H1 (cell line): ENCODE results near the gene FOXO1. TPM values are rescaled to one million over a fixed set of nuclear protein-coding genes. Genes with fewer than 3 reads are reported as not detected.
A peak's percentile ranks its signal among the peaks of the same experiment; 100 is the strongest.

Experiments used
- CTCF ChIA-PET: fragments of 300-600 bp; sonication (Branson Sonifier 250); formaldehyde crosslinking; loops from one replicate; lab custom pipeline; 2021; ENCODE audit not compliant: partially characterized antibody; lab: Charles Lee
- POLR2A ChIA-PET: fragments of 300-600 bp; sonication (Branson Sonifier 250); formaldehyde crosslinking; loops from one replicate; lab custom pipeline; 2021; ENCODE audit warnings: inconsistent platforms; ENCODE audit not compliant: partially characterized antibody; lab: Charles Lee
- DNase-seq, 2 experiments: peaks; one replicate each; pipeline versions ENCODE4 v3.0.0 to v3.0.0-alpha.2; 2010 to 2022; ENCODE audit warnings: low spot score in 2 of 2, low read depth in 1 of 2, mixed read lengths in 1 of 2
- FAIRE-seq: peaks from 2 replicates; lab custom pipeline; 2011; peaks lifted over from hg19 to GRCh38; lab: Jason Lieb, UNC
- H2AFZ ChIP-seq: 2 replicates; pipeline ENCODE4 v1.8.1; 2012; ENCODE audit warnings: low read length, inconsistent platforms
- H2AK5ac ChIP-seq: 2 replicates; pipeline ENCODE4 v1.6.1; 2013; ENCODE audit warnings: low read depth, low read length
- H2BK120ac ChIP-seq: replicated peaks from 2 replicates; pipeline ENCODE3; 2013; ENCODE audit warnings: low read depth, low read length, inconsistent platforms
- H2BK12ac ChIP-seq: 2 replicates; pipeline ENCODE4 v1.6.1; 2013; ENCODE audit warnings: low read depth, low read length
- H2BK15ac ChIP-seq: 2 replicates; pipeline ENCODE4 v1.6.1; 2013; ENCODE audit warnings: low read length
- H2BK20ac ChIP-seq: 2 replicates; pipeline ENCODE4 v1.6.1; 2013; ENCODE audit warnings: low read length
- H2BK5ac ChIP-seq: 2 replicates; pipeline ENCODE4 v1.6.1; 2013; ENCODE audit warnings: low read depth, low read length
- H3K14ac ChIP-seq: 2 replicates; pipeline ENCODE4 v1.6.1; 2013; ENCODE audit warnings: inconsistent platforms; ENCODE audit not compliant: insufficient read length
- H3K18ac ChIP-seq: 2 replicates; pipeline ENCODE4 v1.6.1; 2013; ENCODE audit warnings: low read length; ENCODE audit errors: extremely low read depth
- H3K23ac ChIP-seq: 2 replicates; pipeline ENCODE4 v1.6.1; 2013; ENCODE audit warnings: inconsistent platforms; ENCODE audit not compliant: insufficient read length
- H3K23me2 ChIP-seq: 2 replicates; pipeline ENCODE4 v1.6.1; 2013; ENCODE audit warnings: low read depth, low read length
- H3K27ac ChIP-seq: 2 replicates; pipeline ENCODE4 v1.6.1; 2011; ENCODE audit warnings: low read depth, low read length, inconsistent platforms
- H3K27me3 ChIP-seq, 4 experiments: replicated peaks in 1 of 4; 1 replicate in 1 of 4; 2 replicates in 3 of 4; pipeline versions ENCODE4 v1.6.1 to v1.8.1; 2011 to 2013; ENCODE audit warnings: low read length in 3 of 4, mild to moderate bottlenecking in 3 of 4, inconsistent platforms in 2 of 4, mixed read lengths in 2 of 4, moderate library complexity in 1 of 4; ENCODE audit not compliant: control insufficient read depth in 3 of 4, insufficient read depth in 3 of 4; ENCODE audit errors: extremely low read depth in 1 of 4
- H3K36me3 ChIP-seq, 4 experiments: 2 replicates each; pipeline versions ENCODE4 v1.6.1 to v1.8.1; 2011 to 2013; ENCODE audit warnings: mild to moderate bottlenecking in 4 of 4, low read length in 3 of 4, moderate library complexity in 2 of 4, control low read depth in 1 of 4, inconsistent platforms in 1 of 4; ENCODE audit not compliant: insufficient read depth in 4 of 4, control insufficient read depth in 2 of 4
- H3K4ac ChIP-seq: replicated peaks from 2 replicates; pipeline ENCODE3; 2013; ENCODE audit warnings: low read length, low read depth, mixed read lengths, inconsistent platforms; ENCODE audit not compliant: insufficient read length
- H3K4me1 ChIP-seq, 4 experiments: replicated peaks in 1 of 4; 1 replicate in 1 of 4; 2 replicates in 3 of 4; pipeline versions ENCODE4 v1.6.1 to v1.8.1; 2011 to 2013; ENCODE audit warnings: low read length in 3 of 4, inconsistent platforms in 2 of 4, mixed read lengths in 1 of 4; ENCODE audit not compliant: insufficient read depth in 4 of 4, control insufficient read depth in 3 of 4
- H3K4me2 ChIP-seq, 2 experiments: 2 replicates each; pipeline versions ENCODE4 v1.6.1 to v1.8.1; 2011 to 2013; ENCODE audit warnings: low read depth in 2 of 2, low read length in 2 of 2, control low read depth in 1 of 2, inconsistent platforms in 1 of 2, mild to moderate bottlenecking in 1 of 2; ENCODE audit not compliant: insufficient read depth in 1 of 2
- H3K4me3 ChIP-seq, 4 experiments: fragments of 200-600, 300-600 bp in 1 of 4; sonication (generic), shearing (Covaris generic), sonication (Bioruptor Twin) in 1 of 4; 2 replicates each; pipeline versions ENCODE4 v1.5.1 to v1.8.1; 2011 to 2016; ENCODE audit warnings: low read length in 4 of 4, low read depth in 3 of 4, control low read depth in 2 of 4, inconsistent platforms in 2 of 4, mild to moderate bottlenecking in 2 of 4, mixed read lengths in 1 of 4, moderate library complexity in 1 of 4; ENCODE audit not compliant: insufficient read depth in 2 of 4; ENCODE audit errors: extremely low read depth in 1 of 4
- H3K56ac ChIP-seq: replicated peaks from 2 replicates; pipeline ENCODE3; 2013; ENCODE audit warnings: low read depth, mild to moderate bottlenecking, mixed read lengths, low read length, inconsistent platforms; ENCODE audit not compliant: insufficient read length
- H3K79me1 ChIP-seq: 2 replicates; pipeline ENCODE4 v1.6.1; 2013; ENCODE audit warnings: low read depth, low read length, control low read depth
- H3K79me2 ChIP-seq, 2 experiments: 2 replicates each; pipeline versions ENCODE4 v1.6.1 to v1.8.1; 2012 to 2013; ENCODE audit warnings: low read length in 2 of 2, mild to moderate bottlenecking in 2 of 2, inconsistent platforms in 1 of 2; ENCODE audit not compliant: insufficient read depth in 2 of 2, control insufficient read depth in 1 of 2
- H3K9ac ChIP-seq, 4 experiments: replicated peaks in 1 of 4; 1 replicate in 1 of 4; 2 replicates in 3 of 4; pipeline versions ENCODE4 v1.6.1 to v1.8.1; 2011 to 2013; ENCODE audit warnings: low read depth in 3 of 4, low read length in 3 of 4, control low read depth in 2 of 4, mild to moderate bottlenecking in 2 of 4, moderate library complexity in 2 of 4, inconsistent platforms in 1 of 4; ENCODE audit errors: extremely low read depth in 1 of 4
- H3K9me3 ChIP-seq, 2 experiments: 2 replicates each; pipeline versions ENCODE4 v1.6.1 to v1.8.1; 2012 to 2013; ENCODE audit warnings: mild to moderate bottlenecking in 2 of 2, moderate library complexity in 2 of 2, control low read depth in 1 of 2, inconsistent platforms in 1 of 2, low read depth in 1 of 2, low read length in 1 of 2, mixed read lengths in 1 of 2; ENCODE audit not compliant: insufficient read depth in 2 of 2
- H4K20me1 ChIP-seq, 2 experiments: replicated peaks in 1 of 2; 2 replicates each; pipeline versions ENCODE3 to v1.8.1; 2011 to 2013; ENCODE audit warnings: inconsistent platforms in 2 of 2, low read length in 2 of 2, mild to moderate bottlenecking in 1 of 2; ENCODE audit not compliant: insufficient read depth in 2 of 2, control insufficient read depth in 1 of 2
- H4K5ac ChIP-seq: 2 replicates; pipeline ENCODE4 v1.6.1; 2013; ENCODE audit warnings: low read length, low read depth, mixed read lengths, inconsistent platforms; ENCODE audit not compliant: insufficient read length
- H4K8ac ChIP-seq: 2 replicates; pipeline ENCODE4 v1.8.0; 2013; ENCODE audit warnings: mild to moderate bottlenecking, moderate library complexity, low read length, inconsistent platforms; ENCODE audit not compliant: insufficient read depth; ENCODE audit errors: extremely low read depth
- H4K91ac ChIP-seq: replicated peaks from 2 replicates; pipeline ENCODE3; 2013; ENCODE audit warnings: low read length, mixed read lengths, inconsistent platforms; ENCODE audit not compliant: insufficient read length
- CBX8 ChIP-seq: fragments of 300-800, 300-1000 bp; sonication (generic); IDR thresholded peaks from 2 replicates; pipeline ENCODE4 v1.7.1; 2016; ENCODE audit warnings: low read depth, low read length, borderline replicate concordance
- EP300 ChIP-seq, 2 experiments: IDR thresholded peaks; 1 replicate in 1 of 2; 2 replicates in 1 of 2; pipeline ENCODE4 v1.6.1; 2011 to 2012; ENCODE audit warnings: low read depth in 2 of 2, low read length in 2 of 2, mild to moderate bottlenecking in 2 of 2, borderline replicate concordance in 1 of 2, inconsistent platforms in 1 of 2, moderate library complexity in 1 of 2
- RAD21 ChIP-seq, 2 experiments: IDR thresholded peaks in 1 of 2; conservative IDR thresholded peaks in 1 of 2; 2 replicates each; pipeline ENCODE4 v1.6.1; 2011; ENCODE audit warnings: low read depth in 2 of 2, low read length in 2 of 2, improper control_type of control experiment in 1 of 2, inconsistent platforms in 1 of 2, mild to moderate bottlenecking in 1 of 2, moderate library complexity in 1 of 2
- RFX5 ChIP-seq: IDR thresholded peaks from 2 replicates; pipeline ENCODE4 v1.6.1; 2011; ENCODE audit warnings: low read depth, low read length, improper control_type of control experiment, borderline replicate concordance
- SIN3A ChIP-seq, 2 experiments: IDR thresholded peaks in 1 of 2; conservative IDR thresholded peaks in 1 of 2; 2 replicates each; pipeline ENCODE4 v1.6.1; 2011 to 2012; ENCODE audit warnings: low read length in 2 of 2, improper control_type of control experiment in 1 of 2, low read depth in 1 of 2, mild to moderate bottlenecking in 1 of 2
- SP2 ChIP-seq: IDR thresholded peaks from 2 replicates; pipeline ENCODE4 v1.6.1; 2012; ENCODE audit warnings: mild to moderate bottlenecking, low read length, inconsistent platforms
- TEAD4 ChIP-seq: IDR thresholded peaks from 2 replicates; pipeline ENCODE4 v1.6.1; 2012; ENCODE audit warnings: low read depth, low read length, inconsistent platforms, mixed read lengths
- YY1 ChIP-seq: IDR thresholded peaks from 2 replicates; pipeline ENCODE4 v1.6.1; 2011; ENCODE audit warnings: low read depth, mild to moderate bottlenecking, low read length
- WGBS, 2 experiments: shearing (Covaris generic) in 1 of 2; methylation state at CpG; one replicate each; pipeline versions ENCODE4 v1.1.6 to v1.1.7; 2013 to 2015; ENCODE audit warnings: low lambda C conversion rate in 2 of 2, mixed read lengths in 2 of 2, inconsistent platforms in 1 of 2, low coverage in 1 of 2, missing lambda C conversion rate in 1 of 2; ENCODE audit not compliant: insufficient replicate concordance in 2 of 2, insufficient coverage in 1 of 2, insufficient read length in 1 of 2; ENCODE audit errors: extremely low coverage in 1 of 2, missing lambda C conversion rate in 1 of 2; 5-methylcytosine and 5-hydroxymethylcytosine counted together
- polyA plus RNA-seq, 7 experiments: library from polyadenylated mRNA; depleted of rRNA in 3 of 7; stranded (reverse) in 5 of 7; unstranded in 2 of 7; fragments of >200 nt in 5 of 7; fragments of 200-250 nt in 2 of 7; gene quantifications; 1 replicate in 5 of 7; 2 replicates in 1 of 7; 4 replicates in 1 of 7; pipeline versions ENCODE4 v1.2.1 to v1.2.3, GENCODE V29; 2011 to 2013; ENCODE audit warnings: missing spikeins in 2 of 7, mixed read lengths in 2 of 7
- total RNA-seq: library from RNA; stranded (reverse); fragmentation: NEBNext Ultra II Directional; extraction: Animal tissue kit (Norgen Biotek cat#: 25700); gene quantifications from 2 replicates; pipeline ENCODE4 v1.2.1, GENCODE V29; 2021
- TF ChIP-seq, protein P1 (sequence below): IDR thresholded peaks from 2 replicates; pipeline ENCODE4 v1.6.1; 2012; ENCODE audit warnings: inconsistent platforms
- TF ChIP-seq, protein P2 (sequence below), 3 experiments: IDR thresholded peaks; 1 replicate in 2 of 3; 2 replicates in 1 of 3; pipeline versions ENCODE4 v1.5.1 to v1.6.1; 2011; ENCODE audit warnings: low read length in 3 of 3, mild to moderate bottlenecking in 3 of 3, inconsistent platforms in 2 of 3, low read depth in 1 of 3, moderate library complexity in 1 of 3; ENCODE audit not compliant: insufficient read depth in 1 of 3; ENCODE audit errors: control extremely low read depth in 1 of 3

The FOXO1 gene
- total and polyA plus RNA-seq, 2 of the 8 experiments (the other 6 are each of a cell fraction or from before 2014, with no cell fraction given): 35.3 to 56.9 TPM

GRCh38 chr13:40520916-40521315 lies 145.5 kb downstream of the FOXO1 start:
- CTCF ChIA-PET: interaction anchor here (0.7 to 1.2 kb wide), 2 partner anchors 16 to 755 kb away, joined by 3 read pairs; no protein-coding TSS in a partner anchor
- 98% methylated on average over 3 of the region's 3 CpGs; no CpG with 5 or more reads in 1 of the 2 experiments for WGBS, 2 experiments
- H3K56ac ChIP-seq: no peak overlapping the region
- TF ChIP-seq RFX5: no peak
- TF ChIP-seq SP2: no peak
- TF ChIP-seq SIN3A (conservative IDR thresholded peaks at IDR 0.05 in 1 of 2, IDR thresholded peaks at IDR 0.05 in 1 of 2; ENCODE audit: low read depth in 1 of 2, low read length in 2 of 2): no peak
- no peak for TF ChIP-seq CBX8
- TF ChIP-seq, protein P1, sequence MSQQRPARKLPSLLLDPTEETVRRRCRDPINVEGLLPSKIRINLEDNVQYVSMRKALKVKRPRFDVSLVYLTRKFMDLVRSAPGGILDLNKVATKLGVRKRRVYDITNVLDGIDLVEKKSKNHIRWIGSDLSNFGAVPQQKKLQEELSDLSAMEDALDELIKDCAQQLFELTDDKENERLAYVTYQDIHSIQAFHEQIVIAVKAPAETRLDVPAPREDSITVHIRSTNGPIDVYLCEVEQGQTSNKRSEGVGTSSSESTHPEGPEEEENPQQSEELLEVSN: no peak
- no peak for TF ChIP-seq TEAD4
- TF ChIP-seq YY1: no peak
- no peak for TF ChIP-seq EP300 (IDR thresholded peaks at IDR 0.05; ENCODE audit: borderline replicate concordance in 1 of 2, low read depth in 2 of 2, low read length in 2 of 2)
- TF ChIP-seq RAD21 (IDR thresholded peaks at IDR 0.05 in 1 of 2, conservative IDR thresholded peaks at IDR 0.05 in 1 of 2; ENCODE audit: low read depth in 2 of 2, low read length in 2 of 2): no peak
- TF ChIP-seq, protein P2, sequence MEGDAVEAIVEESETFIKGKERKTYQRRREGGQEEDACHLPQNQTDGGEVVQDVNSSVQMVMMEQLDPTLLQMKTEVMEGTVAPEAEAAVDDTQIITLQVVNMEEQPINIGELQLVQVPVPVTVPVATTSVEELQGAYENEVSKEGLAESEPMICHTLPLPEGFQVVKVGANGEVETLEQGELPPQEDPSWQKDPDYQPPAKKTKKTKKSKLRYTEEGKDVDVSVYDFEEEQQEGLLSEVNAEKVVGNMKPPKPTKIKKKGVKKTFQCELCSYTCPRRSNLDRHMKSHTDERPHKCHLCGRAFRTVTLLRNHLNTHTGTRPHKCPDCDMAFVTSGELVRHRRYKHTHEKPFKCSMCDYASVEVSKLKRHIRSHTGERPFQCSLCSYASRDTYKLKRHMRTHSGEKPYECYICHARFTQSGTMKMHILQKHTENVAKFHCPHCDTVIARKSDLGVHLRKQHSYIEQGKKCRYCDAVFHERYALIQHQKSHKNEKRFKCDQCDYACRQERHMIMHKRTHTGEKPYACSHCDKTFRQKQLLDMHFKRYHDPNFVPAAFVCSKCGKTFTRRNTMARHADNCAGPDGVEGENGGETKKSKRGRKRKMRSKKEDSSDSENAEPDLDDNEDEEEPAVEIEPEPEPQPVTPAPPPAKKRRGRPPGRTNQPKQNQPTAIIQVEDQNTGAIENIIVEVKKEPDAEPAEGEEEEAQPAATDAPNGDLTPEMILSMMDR (IDR thresholded peaks at IDR 0.05; ENCODE audit: control extremely low read depth in 1 of 3, insufficient read depth in 1 of 3, low read depth in 1 of 3, low read length in 3 of 3): no peak

More at GRCh38 chr13:40520916-40521315, 145.5 kb downstream of the FOXO1 start:
- H3K4me1 ChIP-seq: no peaks in the 10 kb centered on the region
- no peak overlapping the region for H2AFZ ChIP-seq
- no peak overlapping the region for H4K91ac ChIP-seq
- H3K9me3 ChIP-seq: no peaks in the 10 kb centered on the region
- H3K14ac ChIP-seq: no peak overlapping the region
- no peak overlapping the region for H3K27ac ChIP-seq
- H2AK5ac ChIP-seq: no peak overlapping the region
- DNase-seq (peak in 1 of 2 experiments; percentile 17), FAIRE-seq (no peak)
- no peak overlapping the region for H3K4me2 ChIP-seq
- no peak overlapping the region for H3K23ac ChIP-seq
- no peak overlapping the region for H4K5ac ChIP-seq
- no peaks in the 10 kb centered on the region for H3K79me1 ChIP-seq
- POLR2A ChIA-PET: no interaction called here
- H4K20me1 ChIP-seq: no peaks in the 10 kb centered on the region
- H4K8ac ChIP-seq: no peak overlapping the region
- H3K27me3 ChIP-seq: no peaks in the 10 kb centered on the region
- H3K4me3 ChIP-seq: no peak overlapping the region
- H2BK120ac ChIP-seq: no peak overlapping the region
- H3K79me2 ChIP-seq: no peaks in the 10 kb centered on the region
- H3K23me2 ChIP-seq: no peaks in the 10 kb centered on the region
- H3K4ac ChIP-seq: no peak overlapping the region
- no peak overlapping the region for H2BK20ac ChIP-seq
- no peaks in the 10 kb centered on the region for H3K36me3 ChIP-seq
- no peak overlapping the region for H2BK15ac ChIP-seq
- H3K9ac ChIP-seq: no peak overlapping the region
- H3K18ac ChIP-seq: no peak overlapping the region
- no peak overlapping the region for H2BK12ac ChIP-seq
- no peak overlapping the region for H2BK5ac ChIP-seq
